HepG2 (cell line): ENCODE results near the gene TCEAL3. TPM values are rescaled to one million over a fixed set of nuclear protein-coding genes. Genes with fewer than 3 reads are reported as not detected.

Experiments used
- ATAC-seq: fragments of 200-7000 bp; cut with Tn5 transposase; 3 replicates; pipeline ENCODE4 v1.9.1; 2020; ENCODE audit warnings: mild to moderate bottlenecking, moderate library complexity
- BruUV-seq: library from RNA; stranded (reverse); fragments of 400-500 nt; replicated peaks from 2 replicates; lab custom pipeline; 2021; lab: Mats Ljungman, UMichigan
- CTCF ChIA-PET: fragments of 300-600 bp; formaldehyde crosslinking; extraction: SDS; loops from one replicate; lab custom pipeline; 2021; ENCODE audit warnings: low total read pairs, inconsistent platforms, low intra/inter-chr PET ratio; lab: Yijun Ruan, JAX
- POLR2A ChIA-PET: fragments of 350-600 bp; sonication (Branson Sonifier 250); formaldehyde crosslinking; loops from one replicate; lab custom pipeline; 2020; ENCODE audit warnings: antibody characterized with exemption, inconsistent platforms; lab: Yijun Ruan, JAX
- DNase-seq: peaks from one replicate; pipeline ENCODE4 v3.0.0-alpha.2; 2015; ENCODE audit warnings: low spot score
- FAIRE-seq: peaks from 3 replicates; lab custom pipeline; 2011; peaks lifted over from hg19 to GRCh38; lab: Jason Lieb, UNC
- H2AFZ ChIP-seq: one replicate; pipeline ENCODE4 v1.6.1; 2011; ENCODE audit warnings: low read length, inconsistent platforms
- H3K27ac ChIP-seq: fragments of 300-600 bp; 3 replicates; pipeline ENCODE4 v1.8.0; 2011; ENCODE audit warnings: mixed run types, mild to moderate bottlenecking, mixed read lengths, low read length, inconsistent platforms; ENCODE audit not compliant: insufficient read depth; ENCODE audit errors: extremely low read length
- H3K27me3 ChIP-seq, 2 experiments: fragments of 200-600 bp in 1 of 2; 2 replicates in 1 of 2; 3 replicates in 1 of 2; pipeline versions ENCODE4 v1.6.0 to v1.8.0; 2011; ENCODE audit warnings: low read length in 2 of 2, mild to moderate bottlenecking in 2 of 2, moderate library complexity in 2 of 2, inconsistent platforms in 1 of 2; ENCODE audit not compliant: insufficient read depth in 2 of 2, control insufficient read depth in 1 of 2
- H3K36me3 ChIP-seq, 2 experiments: fragments of 200-600 bp in 1 of 2; replicated peaks in 1 of 2; 2 replicates in 1 of 2; 3 replicates in 1 of 2; pipeline versions ENCODE4 v1.5.1 to v1.8.0; 2011; ENCODE audit warnings: low read length in 2 of 2, inconsistent platforms in 1 of 2; ENCODE audit not compliant: insufficient read depth in 2 of 2, control insufficient read depth in 1 of 2
- H3K4me1 ChIP-seq: 2 replicates; pipeline ENCODE4 v1.5.1; 2012; ENCODE audit warnings: low read length, inconsistent platforms; ENCODE audit not compliant: insufficient read depth
- H3K4me2 ChIP-seq: 2 replicates; pipeline ENCODE4 v1.6.0; 2011; ENCODE audit warnings: low read depth, low read length, inconsistent platforms
- H3K4me3 ChIP-seq, 3 experiments: fragments of 200-600 bp in 1 of 3; sonication (generic), shearing (Covaris generic) in 1 of 3; replicated peaks in 1 of 3; 2 replicates each; pipeline ENCODE4 v1.5.1; 2011 to 2016; ENCODE audit warnings: low read length in 3 of 3, inconsistent platforms in 2 of 3, low read depth in 2 of 3, mild to moderate bottlenecking in 2 of 3, control low read depth in 1 of 3, mixed read lengths in 1 of 3; ENCODE audit not compliant: insufficient read depth in 1 of 3
- H3K79me2 ChIP-seq: one replicate; pipeline ENCODE4 v1.6.1; 2011; ENCODE audit warnings: low read length, inconsistent platforms; ENCODE audit not compliant: insufficient read depth
- H3K9ac ChIP-seq: 2 replicates; pipeline ENCODE4 v1.6.0; 2011; ENCODE audit warnings: mild to moderate bottlenecking, low read depth, low read length, inconsistent platforms; ENCODE audit not compliant: insufficient read depth
- H3K9me3 ChIP-seq: 2 replicates; pipeline ENCODE4 v1.5.1; 2012; ENCODE audit warnings: mild to moderate bottlenecking, low read length
- H4K20me1 ChIP-seq: 2 replicates; pipeline ENCODE4 v1.6.0; 2011; ENCODE audit warnings: inconsistent platforms, mild to moderate bottlenecking, low read length, moderate library complexity; ENCODE audit not compliant: insufficient read depth
- CREM ChIP-seq, 2 experiments: sonication (generic) in 1 of 2; formaldehyde crosslinking in 1 of 2; IDR thresholded peaks; 2 replicates each; pipeline versions ENCODE4 v1.4.0 to v1.6.1; 2016 to 2020; ENCODE audit warnings: antibody characterized with exemption in 1 of 2, mild to moderate bottlenecking in 1 of 2, missing genetic modification reagents in 1 of 2
- FOXC1 ChIP-seq: sonication (generic); formaldehyde crosslinking; IDR thresholded peaks from 2 replicates; pipeline ENCODE4 v1.8.0; 2022; ENCODE audit warnings: mild to moderate bottlenecking, missing genetic modification reagents, borderline replicate concordance
- IKZF4 ChIP-seq: sonication (generic); formaldehyde crosslinking; IDR thresholded peaks from 2 replicates; pipeline ENCODE4 v1.5.1; 2020; ENCODE audit warnings: borderline replicate concordance, mild to moderate bottlenecking, low read depth, missing genetic modification reagents; ENCODE audit errors: not compliant biosample characterization
- KLF11 ChIP-seq: IDR thresholded peaks from 2 replicates; pipeline ENCODE4 v1.6.1; 2016; ENCODE audit warnings: missing compliant biosample characterization
- MTA1 ChIP-seq: sonication (generic); formaldehyde crosslinking; IDR thresholded peaks from 2 replicates; pipeline ENCODE4 v1.4.0; 2020; ENCODE audit warnings: missing genetic modification reagents, mild to moderate bottlenecking, borderline replicate concordance
- NR3C1 ChIP-seq: sonication (generic); formaldehyde crosslinking; IDR thresholded peaks from 2 replicates; pipeline ENCODE4 v1.4.0; 2020; ENCODE audit warnings: missing genetic modification reagents
- POLR2AphosphoS2 ChIP-seq: IDR thresholded peaks from 2 replicates; pipeline ENCODE4 v1.6.1; 2011; ENCODE audit warnings: low read depth, low read length, improper control_type of control experiment
- YEATS2 ChIP-seq: sonication (generic); formaldehyde crosslinking; IDR thresholded peaks from 2 replicates; pipeline ENCODE4 v1.4.0; 2020; ENCODE audit warnings: missing genetic modification reagents, borderline replicate concordance
- ZBTB21 ChIP-seq: sonication (generic); formaldehyde crosslinking; IDR thresholded peaks from 2 replicates; pipeline ENCODE4 v1.4.0; 2020; ENCODE audit warnings: missing genetic modification reagents
- ZIK1 ChIP-seq: sonication (generic); formaldehyde crosslinking; IDR thresholded peaks from 2 replicates; pipeline ENCODE4 v1.5.0; 2020; ENCODE audit warnings: mild to moderate bottlenecking, low read depth, missing genetic modification reagents, borderline replicate concordance
- ZKSCAN8 ChIP-seq: IDR thresholded peaks from 2 replicates; pipeline ENCODE4 v1.6.1; 2016; ENCODE audit warnings: borderline replicate concordance, missing genetic modification reagents, missing compliant biosample characterization
- ZNF468 ChIP-seq: sonication (generic); formaldehyde crosslinking; IDR thresholded peaks from 2 replicates; pipeline ENCODE4 v1.8.0; 2022; ENCODE audit warnings: mild to moderate bottlenecking, moderate library complexity, missing genetic modification reagents
- ZNF543 ChIP-seq: sonication (generic); formaldehyde crosslinking; IDR thresholded peaks from 2 replicates; pipeline ENCODE4 v1.4.0; 2020; ENCODE audit warnings: mild to moderate bottlenecking, missing genetic modification reagents
- WGBS: methylation state at CpG from one replicate; pipeline ENCODE4 v1.1.6; 2017; ENCODE audit warnings: low lambda C conversion rate; 5-methylcytosine and 5-hydroxymethylcytosine counted together
- in situ Hi-C: cut with HindIII; loops from 2 replicates; pipeline ENCODE4 v1.10.0; 2017; ENCODE audit warnings: low pct_unique_long_range_greater_than_20kb; ENCODE audit not compliant: extremely low pct_ligation_motif_present
- intact Hi-C: fragments of 100-400 bp; cut with micrococcal nuclease; formaldehyde crosslinking; loops from one replicate; pipeline ENCODE4 v1.10.0; 2022; ENCODE audit not compliant: unreplicated experiment
- polyA plus RNA-seq, 8 experiments: library from polyadenylated mRNA; depleted of rRNA in 3 of 8; stranded (reverse) in 7 of 8; unstranded in 1 of 8; fragments of >200 nt; fragmentation: Illumina TruSeq in 4 of 8; extraction: Trizol in 4 of 8; gene quantifications; 2 replicates each; pipeline versions ENCODE4 v1.2.1 to v1.2.3, GENCODE V29; 2011 to 2016; ENCODE audit warnings: low read depth in 4 of 8, missing spikeins in 1 of 8, mixed read lengths in 1 of 8; ENCODE audit not compliant: insufficient read depth in 1 of 8
- total RNA-seq, 5 experiments: library from RNA; depleted of rRNA; stranded (reverse); fragments of >200 nt; fragmentation: Illumina TruSeq; extraction: Trizol; gene quantifications; 2 replicates each; pipeline ENCODE4 v1.2.3, GENCODE V29; 2016; ENCODE audit warnings: low read depth in 1 of 5
- TF ChIP-seq, protein P1 (sequence below): sonication (generic); formaldehyde crosslinking; IDR thresholded peaks from 2 replicates; pipeline ENCODE4 v1.4.0; 2020; ENCODE audit warnings: missing genetic modification reagents, mild to moderate bottlenecking, borderline replicate concordance
- TF ChIP-seq, protein P2 (sequence below): fragments of 450-650 bp; IDR thresholded peaks from 2 replicates; pipeline ENCODE4 v1.6.1; 2016
- TF ChIP-seq, protein P3 (sequence below): sonication (generic); formaldehyde crosslinking; IDR thresholded peaks from 2 replicates; pipeline ENCODE4 v1.5.1; 2020; ENCODE audit warnings: missing genetic modification reagents, mild to moderate bottlenecking, borderline replicate concordance
- TF ChIP-seq, protein P4 (sequence below): sonication (generic); formaldehyde crosslinking; conservative IDR thresholded peaks from 2 replicates; pipeline ENCODE4 v1.8.0; 2022; ENCODE audit warnings: low read depth, missing genetic modification reagents
- TF ChIP-seq, protein P5 (sequence below): sonication (generic); formaldehyde crosslinking; IDR thresholded peaks from 2 replicates; pipeline ENCODE4 v1.8.0; 2023; ENCODE audit warnings: mild to moderate bottlenecking, missing genetic modification reagents

TCEAL3 gene
- total and polyA plus RNA-seq, 2 of the 13 experiments (the other 11 are each of a cell fraction or from before 2014, with no cell fraction given), result 0.09 to 0.12 TPM

DNA sequence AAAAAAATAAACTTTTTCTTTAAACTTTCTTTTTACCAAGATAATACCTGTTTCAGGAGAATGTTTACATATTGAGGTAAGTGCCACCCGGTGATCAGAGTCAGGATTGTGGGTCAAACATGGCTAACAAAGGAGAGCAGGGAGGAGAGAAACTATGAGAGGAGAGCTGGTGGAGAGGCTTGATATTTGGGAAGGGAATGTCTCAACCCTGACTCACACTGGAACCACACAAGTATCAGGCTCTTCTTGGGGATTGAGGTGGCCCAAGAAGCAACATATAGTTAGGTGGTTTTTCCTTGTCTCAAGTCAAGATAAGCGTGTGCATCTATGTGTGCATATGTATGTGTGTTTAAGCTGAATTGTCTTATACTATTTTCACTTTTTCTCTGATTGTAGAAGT is 27.7 kb downstream of the TCEAL3 start:
- Histone ChIP-seq H3K4me1 (no peaks in the 10 kb centered on the region; the same call in 1 of the 2 replicates), H3K4me2 (no peak overlapping the region), H3K9me3 (no peaks in the 10 kb centered on the region), H3K79me2 (no peaks in the 10 kb centered on the region), H3K27ac (no peak overlapping the region), H3K27me3 (no peaks in the 10 kb centered on the region), H3K9ac (no peak overlapping the region), H4K20me1 (no peaks in the 10 kb centered on the region), H2AFZ (no peak overlapping the region), H3K4me3 (no peak overlapping the region), H3K36me3 (no peaks in the 10 kb centered on the region)
- TF ChIP-seq YEATS2 (CRISPR knock-in tag) (no peak), KLF11 (CRISPR knock-in tag) (no peak), MTA1 (no peak), IKZF4 (CRISPR knock-in tag) (no peak), ZNF543 (no peak), ZKSCAN8 (CRISPR knock-in tag) (no peak), CREM (IDR thresholded peaks at IDR 0.05) (no peak), CREM (CRISPR knock-in tag; IDR thresholded peaks at IDR 0.05) (no peak), ZBTB21 (CRISPR knock-in tag) (no peak), FOXC1 (CRISPR knock-in tag) (no peak), ZIK1 (CRISPR knock-in tag) (no peak), NR3C1 (no peak), POLR2AphosphoS2 (no peak), ZNF468 (no peak)
- TF ChIP-seq, protein P1, sequence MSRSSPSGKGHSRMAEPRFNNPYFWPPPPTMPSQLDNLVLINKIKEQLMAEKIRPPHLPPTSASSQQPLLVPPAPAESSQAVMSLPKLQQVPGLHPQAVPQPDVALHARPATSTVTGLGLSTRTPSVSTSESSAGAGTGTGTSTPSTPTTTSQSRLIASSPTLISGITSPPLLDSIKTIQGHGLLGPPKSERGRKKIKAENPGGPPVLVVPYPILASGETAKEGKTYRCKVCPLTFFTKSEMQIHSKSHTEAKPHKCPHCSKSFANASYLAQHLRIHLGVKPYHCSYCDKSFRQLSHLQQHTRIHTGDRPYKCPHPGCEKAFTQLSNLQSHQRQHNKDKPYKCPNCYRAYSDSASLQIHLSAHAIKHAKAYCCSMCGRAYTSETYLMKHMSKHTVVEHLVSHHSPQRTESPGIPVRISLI, result no peak
- TF ChIP-seq, protein P2, sequence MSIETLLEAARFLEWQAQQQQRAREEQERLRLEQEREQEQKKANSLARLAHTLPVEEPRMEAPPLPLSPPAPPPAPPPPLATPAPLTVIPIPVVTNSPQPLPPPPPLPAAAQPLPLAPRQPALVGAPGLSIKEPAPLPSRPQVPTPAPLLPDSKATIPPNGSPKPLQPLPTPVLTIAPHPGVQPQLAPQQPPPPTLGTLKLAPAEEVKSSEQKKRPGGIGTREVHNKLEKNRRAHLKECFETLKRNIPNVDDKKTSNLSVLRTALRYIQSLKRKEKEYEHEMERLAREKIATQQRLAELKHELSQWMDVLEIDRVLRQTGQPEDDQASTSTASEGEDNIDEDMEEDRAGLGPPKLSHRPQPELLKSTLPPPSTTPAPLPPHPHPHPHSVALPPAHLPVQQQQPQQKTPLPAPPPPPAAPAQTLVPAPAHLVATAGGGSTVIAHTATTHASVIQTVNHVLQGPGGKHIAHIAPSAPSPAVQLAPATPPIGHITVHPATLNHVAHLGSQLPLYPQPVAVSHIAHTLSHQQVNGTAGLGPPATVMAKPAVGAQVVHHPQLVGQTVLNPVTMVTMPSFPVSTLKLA, result no peak
- TF ChIP-seq, protein P3, sequence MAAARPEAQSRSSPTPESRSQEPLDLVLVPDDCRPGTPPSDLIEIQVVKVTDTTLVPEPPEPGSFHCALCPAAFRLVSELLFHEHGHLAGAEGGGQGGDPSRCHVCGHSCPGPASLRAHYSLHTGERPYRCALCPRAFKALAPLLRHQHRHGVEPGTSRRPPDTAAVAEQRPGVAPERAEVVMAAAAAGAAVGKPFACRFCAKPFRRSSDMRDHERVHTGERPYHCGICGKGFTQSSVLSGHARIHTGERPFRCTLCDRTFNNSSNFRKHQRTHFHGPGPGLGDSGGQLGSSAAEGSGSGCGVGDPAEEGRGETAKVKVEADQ (CRISPR knock-in tag), result no peak
- TF ChIP-seq, protein P4, sequence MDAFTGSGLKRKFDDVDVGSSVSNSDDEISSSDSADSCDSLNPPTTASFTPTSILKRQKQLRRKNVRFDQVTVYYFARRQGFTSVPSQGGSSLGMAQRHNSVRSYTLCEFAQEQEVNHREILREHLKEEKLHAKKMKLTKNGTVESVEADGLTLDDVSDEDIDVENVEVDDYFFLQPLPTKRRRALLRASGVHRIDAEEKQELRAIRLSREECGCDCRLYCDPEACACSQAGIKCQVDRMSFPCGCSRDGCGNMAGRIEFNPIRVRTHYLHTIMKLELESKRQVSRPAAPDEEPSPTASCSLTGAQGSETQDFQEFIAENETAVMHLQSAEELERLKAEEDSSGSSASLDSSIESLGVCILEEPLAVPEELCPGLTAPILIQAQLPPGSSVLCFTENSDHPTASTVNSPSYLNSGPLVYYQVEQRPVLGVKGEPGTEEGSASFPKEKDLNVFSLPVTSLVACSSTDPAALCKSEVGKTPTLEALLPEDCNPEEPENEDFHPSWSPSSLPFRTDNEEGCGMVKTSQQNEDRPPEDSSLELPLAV (CRISPR knock-in tag), result no peak
- TF ChIP-seq, protein P5, sequence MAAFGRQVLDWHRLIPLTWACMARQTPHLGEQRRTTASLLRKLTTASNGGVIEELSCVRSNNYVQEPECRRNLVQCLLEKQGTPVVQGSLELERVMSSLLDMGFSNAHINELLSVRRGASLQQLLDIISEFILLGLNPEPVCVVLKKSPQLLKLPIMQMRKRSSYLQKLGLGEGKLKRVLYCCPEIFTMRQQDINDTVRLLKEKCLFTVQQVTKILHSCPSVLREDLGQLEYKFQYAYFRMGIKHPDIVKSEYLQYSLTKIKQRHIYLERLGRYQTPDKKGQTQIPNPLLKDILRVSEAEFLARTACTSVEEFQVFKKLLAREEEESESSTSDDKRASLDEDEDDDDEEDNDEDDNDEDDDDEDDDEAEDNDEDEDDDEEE (CRISPR knock-in tag), result no peak
- no peak for FAIRE-seq
- DNase-seq, result no peak
- intact Hi-C loops, result no loop called here
- in situ Hi-C loops, result no loop called here
- CTCF ChIA-PET, result no interaction called here
- no peak for ATAC-seq
- POLR2A ChIA-PET, result no interaction called here
- no TSS peak for BruUV-seq
- 50% methylated on average over 2 of the region's 2 CpGs for WGBS
